Measurements from ENCODE around the gene MPV17.

MPV17 gene

GRCh38 chr2:27351802-27352598, 29.1 kb upstream of the MPV17 start:
- no peak overlapping the region for H2BK15ac ChIP-seq (ENCODE audit: low read length)
- H3K9ac ChIP-seq (ENCODE audit: low read depth, low read length, poor library complexity), result no peak overlapping the region
- no peak overlapping the region for H3K23ac ChIP-seq (ENCODE audit: low read depth, low read length, poor library complexity)
- H3K4ac ChIP-seq (ENCODE audit: low read length), result no peak overlapping the region
- H2BK120ac ChIP-seq (ENCODE audit: low read depth, low read length), result no peak overlapping the region
- H3K27me3 ChIP-seq (ENCODE audit: control insufficient read depth in 3 of 3, insufficient read depth in 3 of 3, low read depth in 1 of 3, low read length in 3 of 3), result no peaks in the 10 kb centered on the region
- peaks cover 2 to 22% of the 10 kb centered on the region in 2 donors for H3K36me3 ChIP-seq (replicated peaks in 1 of 2; ENCODE audit: control insufficient read depth in 2 of 2, insufficient read depth in 2 of 2, low read length in 2 of 2)
- H4K91ac ChIP-seq (ENCODE audit: low read depth, low read length, poor library complexity), result no peak overlapping the region
- peaks cover 0 to 3% of the 10 kb centered on the region in 2 donors for H3K4me1 ChIP-seq (ENCODE audit: control insufficient read depth in 2 of 2, insufficient read depth in 1 of 2, low read depth in 1 of 2, low read length in 2 of 2)
- WGBS, 2 donors (ENCODE audit: extremely low coverage in 2 of 2, insufficient read length in 2 of 2, insufficient replicate concordance in 1 of 2), result no CpG with 5 or more reads among the region's 6 CpGs
- H3K4me2 ChIP-seq (ENCODE audit: insufficient read depth, low read length, poor library complexity, severe bottlenecking), result no peak overlapping the region
- H3K79me1 ChIP-seq (ENCODE audit: low read depth, low read length), result peaks cover 10% of the 10 kb centered on the region
- no peak overlapping the region for H2BK5ac ChIP-seq (ENCODE audit: low read length)
- DNase-seq (ENCODE audit: low spot score), result no peak
- no peak overlapping the region for H3K18ac ChIP-seq (ENCODE audit: low read length)
- H2BK12ac ChIP-seq (ENCODE audit: low read length), result no peak overlapping the region
- no peak overlapping the region for H2AK5ac ChIP-seq (ENCODE audit: low read depth, low read length)
- no peaks in the 10 kb centered on the region for H3K9me3 ChIP-seq (replicated peaks in 1 of 2; ENCODE audit: control insufficient read depth in 2 of 2, insufficient read depth in 1 of 2, low read depth in 1 of 2, low read length in 2 of 2)
- H4K8ac ChIP-seq (ENCODE audit: low read depth, low read length), result no peak overlapping the region
- no peak overlapping the region for H2AFZ ChIP-seq (ENCODE audit: low read length)
- no peak overlapping the region for H3K27ac ChIP-seq (replicated peaks; ENCODE audit: low read length)
- H3K14ac ChIP-seq (ENCODE audit: low read length), result no peak overlapping the region
- no peak overlapping the region for H3K4me3 ChIP-seq (ENCODE audit: low read length in 2 of 2)

GRCh38 chr2:27350106-27350693, 27.3 kb upstream of the MPV17 start:
- no peak overlapping the region for H3K4ac ChIP-seq (ENCODE audit: low read length)
- peaks cover 2 to 22% of the 10 kb centered on the region in 2 donors for H3K36me3 ChIP-seq (replicated peaks in 1 of 2; ENCODE audit: control insufficient read depth in 2 of 2, insufficient read depth in 2 of 2, low read length in 2 of 2)
- H3K27ac ChIP-seq (replicated peaks; ENCODE audit: low read length), result no peak overlapping the region
- H3K4me2 ChIP-seq (ENCODE audit: insufficient read depth, low read length, poor library complexity, severe bottlenecking), result no peak overlapping the region
- no peak overlapping the region for H2BK120ac ChIP-seq (ENCODE audit: low read depth, low read length)
- no peak overlapping the region for H2AK5ac ChIP-seq (ENCODE audit: low read depth, low read length)
- H2AFZ ChIP-seq (ENCODE audit: low read length), result no peak overlapping the region
- DNase-seq (ENCODE audit: low spot score), result no peak
- no peak overlapping the region for H3K4me3 ChIP-seq (ENCODE audit: low read length in 2 of 2)
- no CpG with 5 or more reads among the region's 7 CpGs for WGBS, 2 donors (ENCODE audit: extremely low coverage in 2 of 2, insufficient read length in 2 of 2, insufficient replicate concordance in 1 of 2)
- H4K91ac ChIP-seq (ENCODE audit: low read depth, low read length, poor library complexity), result no peak overlapping the region
- no peak overlapping the region for H3K14ac ChIP-seq (ENCODE audit: low read length)
- no peak overlapping the region for H2BK15ac ChIP-seq (ENCODE audit: low read length)
- no peak overlapping the region for H4K8ac ChIP-seq (ENCODE audit: low read depth, low read length)
- H3K18ac ChIP-seq (ENCODE audit: low read length), result no peak overlapping the region
- H3K4me1 ChIP-seq (ENCODE audit: control insufficient read depth in 2 of 2, insufficient read depth in 1 of 2, low read depth in 1 of 2, low read length in 2 of 2), result no peaks in the 10 kb centered on the region
- peaks cover 9% of the 10 kb centered on the region for H3K79me1 ChIP-seq (ENCODE audit: low read depth, low read length)
- H2BK5ac ChIP-seq (ENCODE audit: low read length), result no peak overlapping the region
- H3K27me3 ChIP-seq (ENCODE audit: control insufficient read depth in 3 of 3, insufficient read depth in 3 of 3, low read depth in 1 of 3, low read length in 3 of 3), result no peaks in the 10 kb centered on the region
- H3K23ac ChIP-seq (ENCODE audit: low read depth, low read length, poor library complexity), result no peak overlapping the region
- no peak overlapping the region for H3K9ac ChIP-seq (ENCODE audit: low read depth, low read length, poor library complexity)
- H2BK12ac ChIP-seq (ENCODE audit: low read length), result no peak overlapping the region
- H3K9me3 ChIP-seq (replicated peaks in 1 of 2; ENCODE audit: control insufficient read depth in 2 of 2, insufficient read depth in 1 of 2, low read depth in 1 of 2, low read length in 2 of 2), result no peaks in the 10 kb centered on the region

GRCh38 chr2:27347641-27348040, 24.7 kb upstream of the MPV17 start:
- H2AFZ ChIP-seq (ENCODE audit: low read length), result no peak overlapping the region
- no peak overlapping the region for H4K8ac ChIP-seq (ENCODE audit: low read depth, low read length)

GRCh38 chr2:27336173-27336572, 13.3 kb upstream of the MPV17 start:
- Histone ChIP-seq H3K9me3 (replicated peaks in 1 of 2; ENCODE audit: control insufficient read depth in 2 of 2, insufficient read depth in 1 of 2, low read depth in 1 of 2, low read length in 2 of 2) (no peaks in the 10 kb centered on the region), H4K91ac (ENCODE audit: low read depth, low read length, poor library complexity) (no peak overlapping the region), H3K4me2 (ENCODE audit: insufficient read depth, low read length, poor library complexity, severe bottlenecking) (no peak overlapping the region), H2AK5ac (ENCODE audit: low read depth, low read length) (no peak overlapping the region), H2BK12ac (ENCODE audit: low read length) (no peak overlapping the region), H3K27me3 (ENCODE audit: control insufficient read depth in 3 of 3, insufficient read depth in 3 of 3, low read depth in 1 of 3, low read length in 3 of 3) (no peaks in the 10 kb centered on the region), H2AFZ (ENCODE audit: low read length) (no peak overlapping the region), H3K4me3 (ENCODE audit: low read length in 2 of 2) (no peak overlapping the region), H3K18ac (ENCODE audit: low read length) (no peak overlapping the region), H3K4me1 (ENCODE audit: control insufficient read depth in 2 of 2, insufficient read depth in 1 of 2, low read depth in 1 of 2, low read length in 2 of 2) (no peaks in the 10 kb centered on the region), H3K79me1 (ENCODE audit: low read depth, low read length) (no peaks in the 10 kb centered on the region), H2BK15ac (ENCODE audit: low read length) (no peak overlapping the region), H3K4ac (ENCODE audit: low read length) (no peak overlapping the region), H2BK5ac (ENCODE audit: low read length) (no peak overlapping the region), H2BK120ac (ENCODE audit: low read depth, low read length) (no peak overlapping the region), H3K27ac (replicated peaks; ENCODE audit: low read length) (no peak overlapping the region), H4K8ac (ENCODE audit: low read depth, low read length) (no peak overlapping the region), H3K14ac (ENCODE audit: low read length) (no peak overlapping the region), H3K36me3 (replicated peaks in 1 of 2; ENCODE audit: control insufficient read depth in 2 of 2, insufficient read depth in 2 of 2, low read length in 2 of 2) (peaks cover 43 to 94% of the 10 kb centered on the region in 2 donors), H3K23ac (ENCODE audit: low read depth, low read length, poor library complexity) (peak overlapping the region; percentile 20), H3K9ac (ENCODE audit: low read depth, low read length, poor library complexity) (no peak overlapping the region)
- WGBS, 2 donors (ENCODE audit: extremely low coverage in 2 of 2, insufficient read length in 2 of 2, insufficient replicate concordance in 1 of 2), result no CpG with 5 or more reads among the region's 7 CpGs
- no peak for DNase-seq (ENCODE audit: low spot score)

More at GRCh38 chr2:27347641-27348040, 24.7 kb upstream of the MPV17 start:
- no peak overlapping the region for H3K23ac ChIP-seq (ENCODE audit: low read depth, low read length, poor library complexity)
- H3K36me3 ChIP-seq (replicated peaks in 1 of 2; ENCODE audit: control insufficient read depth in 2 of 2, insufficient read depth in 2 of 2, low read length in 2 of 2), result peaks cover 2 to 33% of the 10 kb centered on the region in 2 donors
- no CpG with 5 or more reads among the region's 2 CpGs for WGBS, 2 donors (ENCODE audit: extremely low coverage in 2 of 2, insufficient read length in 2 of 2, insufficient replicate concordance in 1 of 2)
- no peak overlapping the region for H3K18ac ChIP-seq (ENCODE audit: low read length)
- H3K9me3 ChIP-seq (replicated peaks in 1 of 2; ENCODE audit: control insufficient read depth in 2 of 2, insufficient read depth in 1 of 2, low read depth in 1 of 2, low read length in 2 of 2), result no peaks in the 10 kb centered on the region
- H4K91ac ChIP-seq (ENCODE audit: low read depth, low read length, poor library complexity), result no peak overlapping the region
- no peak overlapping the region for H2AK5ac ChIP-seq (ENCODE audit: low read depth, low read length)
- H3K9ac ChIP-seq (ENCODE audit: low read depth, low read length, poor library complexity), result no peak overlapping the region
- H2BK12ac ChIP-seq (ENCODE audit: low read length), result no peak overlapping the region
- H3K79me1 ChIP-seq (ENCODE audit: low read depth, low read length), result peaks cover 7% of the 10 kb centered on the region
- H3K14ac ChIP-seq (ENCODE audit: low read length), result no peak overlapping the region
- no peaks in the 10 kb centered on the region for H3K27me3 ChIP-seq (ENCODE audit: control insufficient read depth in 3 of 3, insufficient read depth in 3 of 3, low read depth in 1 of 3, low read length in 3 of 3)
- DNase-seq (ENCODE audit: low spot score), result no peak
- H2BK120ac ChIP-seq (ENCODE audit: low read depth, low read length), result no peak overlapping the region
- H3K4me3 ChIP-seq (ENCODE audit: low read length in 2 of 2), result no peak overlapping the region
- H3K4me1 ChIP-seq (ENCODE audit: control insufficient read depth in 2 of 2, insufficient read depth in 1 of 2, low read depth in 1 of 2, low read length in 2 of 2), result no peaks in the 10 kb centered on the region
- H3K27ac ChIP-seq (replicated peaks; ENCODE audit: low read length), result no peak overlapping the region
- no peak overlapping the region for H3K4ac ChIP-seq (ENCODE audit: low read length)
- H2BK5ac ChIP-seq (ENCODE audit: low read length), result no peak overlapping the region
- H2BK15ac ChIP-seq (ENCODE audit: low read length), result no peak overlapping the region
- no peak overlapping the region for H3K4me2 ChIP-seq (ENCODE audit: insufficient read depth, low read length, poor library complexity, severe bottlenecking)

Measured in neuronal stem cell (in vitro differentiated cells).